ENCODE results near the gene SYAP1. TPM values are rescaled to one million over a fixed set of nuclear protein-coding genes. Genes with fewer than 3 reads are reported as not detected.
"Not testable (repeated sequence)": the region's sequence is repeated elsewhere in the genome, so short reads cannot be mapped to it uniquely, and the experiment has no call there.

The SYAP1 gene
- total RNA-seq, 2 experiments from 2014 or later: 19.7 to 20.0 TPM

DNA sequence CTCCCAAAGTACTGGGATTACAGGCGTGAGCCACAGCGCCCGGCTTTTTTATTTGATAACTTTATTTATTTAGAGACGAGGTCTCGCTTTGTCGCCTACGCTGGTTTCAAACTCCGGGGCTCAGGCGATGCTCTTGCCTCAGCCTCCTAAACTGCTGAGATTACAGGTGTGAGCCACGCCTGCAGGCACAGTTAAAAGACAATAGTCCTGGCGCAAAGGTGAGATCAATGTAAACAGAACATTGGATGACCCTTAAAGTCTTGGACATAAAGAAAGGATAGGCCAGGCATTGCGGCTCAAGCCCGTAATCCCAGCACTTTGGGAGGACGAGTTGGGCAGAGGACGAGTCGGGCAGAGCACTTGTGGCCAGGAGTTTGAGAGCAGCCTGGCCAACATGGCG, 64.0 kb downstream of the SYAP1 start:
- BruUV-seq (replicated peaks): no TSS peak
- H3K9me2 ChIP-seq (ENCODE audit: insufficient read depth, low read length): no peaks in the 10 kb centered on the region
- peaks cover 7% of the 10 kb centered on the region; the same call in 1 of the 2 replicates for H3K36me3 ChIP-seq (ENCODE audit: insufficient read depth, low read length)
- H3K4me2 ChIP-seq (ENCODE audit: low read length): no peak overlapping the region
- intact Hi-C loops (cut with micrococcal nuclease; ENCODE audit: unreplicated experiment): no loop called here
- H3K9me3 ChIP-seq (ENCODE audit: low read length): no peaks in the 10 kb centered on the region
- DNase-seq (ENCODE audit: low spot score): no peak
- H3K4me3 ChIP-seq (ENCODE audit: low read depth, low read length, poor library complexity, severe bottlenecking): no peak overlapping the region
- TF ChIP-seq EZH2phosphoT487 (IDR thresholded peaks at IDR 0.05; ENCODE audit: borderline replicate concordance, low read depth, low read length): no peak
- no peak for TF ChIP-seq CTCF (conservative IDR thresholded peaks at IDR 0.05; ENCODE audit: low read length)
- peaks cover 18% of the 10 kb centered on the region for H3K79me2 ChIP-seq (ENCODE audit: insufficient read depth, low read depth, low read length)
- CTCF ChIA-PET (ENCODE audit: unreplicated experiment): no interaction called here
- POLR2A ChIA-PET: interaction anchor here (0.6 to 0.7 kb wide), 3 partner anchors 36 to 675 kb away, joined by 3 to 5 read pairs (median 4); no protein-coding TSS in a partner anchor
- peaks cover 15% of the 10 kb centered on the region for H3K4me1 ChIP-seq (ENCODE audit: insufficient read depth, low read length, poor library complexity, severe bottlenecking)
- peaks cover 10% of the 10 kb centered on the region; the same call in 1 of the 2 replicates for H4K20me1 ChIP-seq (ENCODE audit: insufficient read depth, low read length)
- no peak overlapping the region for H2AFZ ChIP-seq (ENCODE audit: low read length)
- no peak overlapping the region for H3K27ac ChIP-seq (ENCODE audit: low read depth, low read length, poor library complexity, severe bottlenecking)

GRCh38 chrX:16784440-16784839, 65.0 kb downstream of the SYAP1 start:
- CTCF ChIA-PET (ENCODE audit: unreplicated experiment); H3K9me3 ChIP-seq (ENCODE audit: low read length); DNase-seq (ENCODE audit: low spot score); H2AFZ ChIP-seq (ENCODE audit: low read length); BruUV-seq (replicated peaks); intact Hi-C loops (cut with micrococcal nuclease; ENCODE audit: unreplicated experiment); H3K27ac ChIP-seq (ENCODE audit: low read depth, low read length, poor library complexity, severe bottlenecking); H3K4me2 ChIP-seq (ENCODE audit: low read length); H3K9me2 ChIP-seq (ENCODE audit: insufficient read depth, low read length); H4K20me1 ChIP-seq (ENCODE audit: insufficient read depth, low read length); H3K4me3 ChIP-seq (ENCODE audit: low read depth, low read length, poor library complexity, severe bottlenecking); POLR2A ChIA-PET: not testable (repeated sequence)
- H3K4me1 ChIP-seq (ENCODE audit: insufficient read depth, low read length, poor library complexity, severe bottlenecking): peaks cover 23% of the 10 kb centered on the region
- H3K36me3 ChIP-seq (ENCODE audit: insufficient read depth, low read length): peaks cover 15% of the 10 kb centered on the region
- peaks cover 28% of the 10 kb centered on the region for H3K79me2 ChIP-seq (ENCODE audit: insufficient read depth, low read depth, low read length)

GRCh38 chrX:16785247-16786138, 66.1 kb downstream of the SYAP1 start:
- POLR2A ChIA-PET: interaction anchor here (1.0 kb wide), 1 partner anchor 17 kb away, joined by 7 read pairs; no protein-coding TSS in a partner anchor
- no peak overlapping the region for H3K27ac ChIP-seq (ENCODE audit: low read depth, low read length, poor library complexity, severe bottlenecking)

More at GRCh38 chrX:16785247-16786138, 66.1 kb downstream of the SYAP1 start:
- H3K36me3 ChIP-seq (ENCODE audit: insufficient read depth, low read length): peaks cover 23% of the 10 kb centered on the region
- peaks cover 10% of the 10 kb centered on the region; the same call in 1 of the 2 replicates for H4K20me1 ChIP-seq (ENCODE audit: insufficient read depth, low read length)
- H2AFZ ChIP-seq (ENCODE audit: low read length): peak overlapping the region; percentile 89; the same call in 1 of the 2 replicates
- peak overlapping the region; percentile 85 for H3K4me3 ChIP-seq (ENCODE audit: low read depth, low read length, poor library complexity, severe bottlenecking)
- peaks cover 39% of the 10 kb centered on the region for H3K79me2 ChIP-seq (ENCODE audit: insufficient read depth, low read depth, low read length)
- TF ChIP-seq EZH2phosphoT487 (IDR thresholded peaks at IDR 0.05; ENCODE audit: borderline replicate concordance, low read depth, low read length): no peak
- no peak for TF ChIP-seq CTCF (conservative IDR thresholded peaks at IDR 0.05; ENCODE audit: low read length)
- peak overlapping the region; percentile 77 for H3K4me2 ChIP-seq (ENCODE audit: low read length)
- peaks cover 23% of the 10 kb centered on the region for H3K4me1 ChIP-seq (ENCODE audit: insufficient read depth, low read length, poor library complexity, severe bottlenecking)
- CTCF ChIA-PET (ENCODE audit: unreplicated experiment): no interaction called here
- peak; percentile 10 for DNase-seq (ENCODE audit: low spot score)
- H3K9me3 ChIP-seq (ENCODE audit: low read length): no peaks in the 10 kb centered on the region
- no peaks in the 10 kb centered on the region for H3K9me2 ChIP-seq (ENCODE audit: insufficient read depth, low read length)
- intact Hi-C loops (cut with micrococcal nuclease; ENCODE audit: unreplicated experiment): loop anchor here (2.0 to 5.0 kb wide), 3 partner anchors 67 to 87 kb away; partner anchors contain the start of genes RBBP7 and SYAP1
- BruUV-seq (replicated peaks): no TSS peak
